HepG2 (cell line): ENCODE measurements around the gene FRMD8. TPM values are rescaled to one million over a fixed set of nuclear protein-coding genes. Genes with fewer than 3 reads are reported as not detected.

Experiments used
- CHD2 ChIP-seq: IDR thresholded peaks from 2 replicates; pipeline ENCODE4 v1.6.1; 2011; ENCODE audit warnings: low read depth, low read length, improper control_type of control experiment
- MLLT10 ChIP-seq: sonication (generic); formaldehyde crosslinking; IDR thresholded peaks from 2 replicates; pipeline ENCODE4 v1.4.0; 2020; ENCODE audit warnings: missing genetic modification reagents
- NFIB ChIP-seq: sonication (generic); formaldehyde crosslinking; IDR thresholded peaks from 2 replicates; pipeline ENCODE4 v1.9.0; 2021; ENCODE audit warnings: missing genetic modification reagents, mild to moderate bottlenecking, borderline replicate concordance
- PCBP2 ChIP-seq: fragments of 200-400 bp; formaldehyde crosslinking; optimal IDR thresholded peaks from 2 replicates; pipeline ENCODE3; 2018; ENCODE audit warnings: low read length, low read depth; ENCODE audit not compliant: poor library complexity, severe bottlenecking
- ZFP82 ChIP-seq: sonication (generic); formaldehyde crosslinking; IDR thresholded peaks from 2 replicates; pipeline ENCODE4 v1.5.1; 2020; ENCODE audit warnings: mild to moderate bottlenecking, missing genetic modification reagents, borderline replicate concordance
- ZNF230 ChIP-seq: sonication (generic); formaldehyde crosslinking; IDR thresholded peaks from 2 replicates; pipeline ENCODE4 v1.4.0; 2020; ENCODE audit warnings: mild to moderate bottlenecking, missing genetic modification reagents
- ZNF335 ChIP-seq: sonication (generic); formaldehyde crosslinking; IDR thresholded peaks from 2 replicates; pipeline ENCODE4 v1.4.0; 2020; ENCODE audit warnings: missing genetic modification reagents
- ZNF33B ChIP-seq: sonication (generic); formaldehyde crosslinking; IDR thresholded peaks from 2 replicates; pipeline ENCODE4 v1.5.1; 2020; ENCODE audit warnings: mild to moderate bottlenecking, missing genetic modification reagents
- ZNF34 ChIP-seq: sonication (generic); formaldehyde crosslinking; IDR thresholded peaks from 2 replicates; pipeline ENCODE4 v1.4.0; 2020; ENCODE audit warnings: mild to moderate bottlenecking, missing genetic modification reagents, borderline replicate concordance
- ZNF589 ChIP-seq: sonication (generic); formaldehyde crosslinking; conservative IDR thresholded peaks from 2 replicates; pipeline ENCODE4 v1.8.0; 2022; ENCODE audit warnings: mild to moderate bottlenecking, moderate library complexity, missing genetic modification reagents
- ZNF746 ChIP-seq: sonication (generic); formaldehyde crosslinking; IDR thresholded peaks from 2 replicates; pipeline ENCODE4 v1.8.0; 2022; ENCODE audit warnings: mild to moderate bottlenecking, missing genetic modification reagents
- polyA plus RNA-seq, 8 experiments: library from polyadenylated mRNA; depleted of rRNA in 3 of 8; stranded (reverse) in 7 of 8; unstranded in 1 of 8; fragments of >200 nt; fragmentation: Illumina TruSeq in 4 of 8; extraction: Trizol in 4 of 8; gene quantifications; 2 replicates each; pipeline versions ENCODE4 v1.2.1 to v1.2.3, GENCODE V29; 2011 to 2016; ENCODE audit warnings: low read depth in 4 of 8, missing spikeins in 1 of 8, mixed read lengths in 1 of 8; ENCODE audit not compliant: insufficient read depth in 1 of 8
- total RNA-seq, 5 experiments: library from RNA; depleted of rRNA; stranded (reverse); fragments of >200 nt; fragmentation: Illumina TruSeq; extraction: Trizol; gene quantifications; 2 replicates each; pipeline ENCODE4 v1.2.3, GENCODE V29; 2016; ENCODE audit warnings: low read depth in 1 of 5
- TF ChIP-seq, protein P1 (sequence below): IDR thresholded peaks from 2 replicates; pipeline ENCODE4 v1.6.1; 2016; ENCODE audit warnings: mild to moderate bottlenecking
- TF ChIP-seq, protein P2 (sequence below): sonication (generic); formaldehyde crosslinking; IDR thresholded peaks from 2 replicates; pipeline ENCODE4 v1.4.0; 2020; ENCODE audit warnings: missing genetic modification reagents
- TF ChIP-seq, protein P3 (sequence below): sonication (generic); formaldehyde crosslinking; IDR thresholded peaks from 2 replicates; pipeline ENCODE4 v1.4.0; 2020; ENCODE audit warnings: mild to moderate bottlenecking, missing genetic modification reagents
- TF ChIP-seq, protein P4 (sequence below): IDR thresholded peaks from 2 replicates; pipeline ENCODE4 v1.6.1; 2016; ENCODE audit warnings: control low read depth

Gene FRMD8
- total and polyA plus RNA-seq, 2 of the 13 experiments (the other 11 are each of a cell fraction or from before 2014, with no cell fraction given), result 5.8 to 20.6 TPM

DNA sequence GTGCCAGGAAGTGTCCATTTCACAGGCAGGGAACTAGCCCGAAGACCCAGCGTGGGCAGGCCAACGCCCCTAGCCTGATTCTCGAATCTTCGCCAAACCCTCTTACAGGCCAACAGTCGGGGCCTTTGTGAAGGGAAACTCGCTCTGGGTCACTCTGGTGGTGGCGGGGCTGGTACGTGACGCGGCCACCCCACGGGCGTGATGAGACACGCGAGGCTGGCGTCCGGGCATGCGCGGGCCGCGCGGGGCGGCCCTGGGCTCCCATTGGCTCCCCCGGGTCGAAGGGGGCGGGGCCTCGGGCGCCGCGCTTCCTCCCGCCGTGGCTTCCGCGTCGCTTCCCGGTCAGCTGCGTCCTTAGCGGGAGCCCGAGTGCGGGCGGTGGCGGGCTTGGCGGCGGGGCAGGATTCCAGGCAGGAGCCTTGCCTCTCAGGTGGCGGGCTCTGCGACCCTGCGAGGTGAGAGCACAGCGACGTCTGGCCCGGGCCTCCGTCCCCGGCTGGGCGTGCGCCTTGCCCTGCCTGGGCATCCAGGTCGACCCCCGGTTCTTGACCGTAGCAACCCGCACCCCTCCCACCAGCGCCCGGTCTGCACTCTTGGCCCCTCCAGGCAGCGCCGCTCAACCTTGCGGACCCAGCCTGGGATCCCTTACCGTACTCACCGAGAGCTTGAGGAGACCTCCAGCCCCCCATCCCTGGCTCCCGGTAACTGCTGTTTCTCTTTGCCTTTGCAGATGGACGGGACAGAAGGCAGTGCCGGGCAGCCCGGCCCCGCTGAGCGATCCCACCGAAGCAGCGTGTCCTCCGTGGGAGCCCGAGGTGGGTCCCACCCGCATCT, at the start of gene FRMD8 (continued):
- TF ChIP-seq ZNF589 (CRISPR knock-in tag) (no peak), ZNF746 (no peak), MLLT10 (CRISPR knock-in tag) (no peak), CHD2 (no peak), ZNF335 (CRISPR knock-in tag) (no peak), ZNF230 (CRISPR knock-in tag) (peak; percentile 71; the same call in 1 of the 2 replicates), ZFP82 (no peak; the same call in 1 of the 2 replicates), PCBP2 (no peak), NFIB (CRISPR knock-in tag) (no peak), ZNF34 (CRISPR knock-in tag) (peak; percentile 22; the same call in 1 of the 2 replicates), ZNF33B (no peak)
- TF ChIP-seq, protein P1, sequence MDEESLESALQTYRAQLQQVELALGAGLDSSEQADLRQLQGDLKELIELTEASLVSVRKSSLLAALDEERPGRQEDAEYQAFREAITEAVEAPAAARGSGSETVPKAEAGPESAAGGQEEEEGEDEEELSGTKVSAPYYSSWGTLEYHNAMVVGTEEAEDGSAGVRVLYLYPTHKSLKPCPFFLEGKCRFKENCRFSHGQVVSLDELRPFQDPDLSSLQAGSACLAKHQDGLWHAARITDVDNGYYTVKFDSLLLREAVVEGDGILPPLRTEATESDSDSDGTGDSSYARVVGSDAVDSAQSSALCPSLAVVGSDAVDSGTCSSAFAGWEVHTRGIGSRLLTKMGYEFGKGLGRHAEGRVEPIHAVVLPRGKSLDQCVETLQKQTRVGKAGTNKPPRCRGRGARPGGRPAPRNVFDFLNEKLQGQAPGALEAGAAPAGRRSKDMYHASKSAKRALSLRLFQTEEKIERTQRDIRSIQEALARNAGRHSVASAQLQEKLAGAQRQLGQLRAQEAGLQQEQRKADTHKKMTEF, result peak; percentile 61
- TF ChIP-seq, protein P2, sequence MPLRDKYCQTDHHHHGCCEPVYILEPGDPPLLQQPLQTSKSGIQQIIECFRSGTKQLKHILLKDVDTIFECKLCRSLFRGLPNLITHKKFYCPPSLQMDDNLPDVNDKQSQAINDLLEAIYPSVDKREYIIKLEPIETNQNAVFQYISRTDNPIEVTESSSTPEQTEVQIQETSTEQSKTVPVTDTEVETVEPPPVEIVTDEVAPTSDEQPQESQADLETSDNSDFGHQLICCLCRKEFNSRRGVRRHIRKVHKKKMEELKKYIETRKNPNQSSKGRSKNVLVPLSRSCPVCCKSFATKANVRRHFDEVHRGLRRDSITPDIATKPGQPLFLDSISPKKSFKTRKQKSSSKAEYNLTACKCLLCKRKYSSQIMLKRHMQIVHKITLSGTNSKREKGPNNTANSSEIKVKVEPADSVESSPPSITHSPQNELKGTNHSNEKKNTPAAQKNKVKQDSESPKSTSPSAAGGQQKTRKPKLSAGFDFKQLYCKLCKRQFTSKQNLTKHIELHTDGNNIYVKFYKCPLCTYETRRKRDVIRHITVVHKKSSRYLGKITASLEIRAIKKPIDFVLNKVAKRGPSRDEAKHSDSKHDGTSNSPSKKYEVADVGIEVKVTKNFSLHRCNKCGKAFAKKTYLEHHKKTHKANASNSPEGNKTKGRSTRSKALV (CRISPR knock-in tag), result no peak
- TF ChIP-seq, protein P3, sequence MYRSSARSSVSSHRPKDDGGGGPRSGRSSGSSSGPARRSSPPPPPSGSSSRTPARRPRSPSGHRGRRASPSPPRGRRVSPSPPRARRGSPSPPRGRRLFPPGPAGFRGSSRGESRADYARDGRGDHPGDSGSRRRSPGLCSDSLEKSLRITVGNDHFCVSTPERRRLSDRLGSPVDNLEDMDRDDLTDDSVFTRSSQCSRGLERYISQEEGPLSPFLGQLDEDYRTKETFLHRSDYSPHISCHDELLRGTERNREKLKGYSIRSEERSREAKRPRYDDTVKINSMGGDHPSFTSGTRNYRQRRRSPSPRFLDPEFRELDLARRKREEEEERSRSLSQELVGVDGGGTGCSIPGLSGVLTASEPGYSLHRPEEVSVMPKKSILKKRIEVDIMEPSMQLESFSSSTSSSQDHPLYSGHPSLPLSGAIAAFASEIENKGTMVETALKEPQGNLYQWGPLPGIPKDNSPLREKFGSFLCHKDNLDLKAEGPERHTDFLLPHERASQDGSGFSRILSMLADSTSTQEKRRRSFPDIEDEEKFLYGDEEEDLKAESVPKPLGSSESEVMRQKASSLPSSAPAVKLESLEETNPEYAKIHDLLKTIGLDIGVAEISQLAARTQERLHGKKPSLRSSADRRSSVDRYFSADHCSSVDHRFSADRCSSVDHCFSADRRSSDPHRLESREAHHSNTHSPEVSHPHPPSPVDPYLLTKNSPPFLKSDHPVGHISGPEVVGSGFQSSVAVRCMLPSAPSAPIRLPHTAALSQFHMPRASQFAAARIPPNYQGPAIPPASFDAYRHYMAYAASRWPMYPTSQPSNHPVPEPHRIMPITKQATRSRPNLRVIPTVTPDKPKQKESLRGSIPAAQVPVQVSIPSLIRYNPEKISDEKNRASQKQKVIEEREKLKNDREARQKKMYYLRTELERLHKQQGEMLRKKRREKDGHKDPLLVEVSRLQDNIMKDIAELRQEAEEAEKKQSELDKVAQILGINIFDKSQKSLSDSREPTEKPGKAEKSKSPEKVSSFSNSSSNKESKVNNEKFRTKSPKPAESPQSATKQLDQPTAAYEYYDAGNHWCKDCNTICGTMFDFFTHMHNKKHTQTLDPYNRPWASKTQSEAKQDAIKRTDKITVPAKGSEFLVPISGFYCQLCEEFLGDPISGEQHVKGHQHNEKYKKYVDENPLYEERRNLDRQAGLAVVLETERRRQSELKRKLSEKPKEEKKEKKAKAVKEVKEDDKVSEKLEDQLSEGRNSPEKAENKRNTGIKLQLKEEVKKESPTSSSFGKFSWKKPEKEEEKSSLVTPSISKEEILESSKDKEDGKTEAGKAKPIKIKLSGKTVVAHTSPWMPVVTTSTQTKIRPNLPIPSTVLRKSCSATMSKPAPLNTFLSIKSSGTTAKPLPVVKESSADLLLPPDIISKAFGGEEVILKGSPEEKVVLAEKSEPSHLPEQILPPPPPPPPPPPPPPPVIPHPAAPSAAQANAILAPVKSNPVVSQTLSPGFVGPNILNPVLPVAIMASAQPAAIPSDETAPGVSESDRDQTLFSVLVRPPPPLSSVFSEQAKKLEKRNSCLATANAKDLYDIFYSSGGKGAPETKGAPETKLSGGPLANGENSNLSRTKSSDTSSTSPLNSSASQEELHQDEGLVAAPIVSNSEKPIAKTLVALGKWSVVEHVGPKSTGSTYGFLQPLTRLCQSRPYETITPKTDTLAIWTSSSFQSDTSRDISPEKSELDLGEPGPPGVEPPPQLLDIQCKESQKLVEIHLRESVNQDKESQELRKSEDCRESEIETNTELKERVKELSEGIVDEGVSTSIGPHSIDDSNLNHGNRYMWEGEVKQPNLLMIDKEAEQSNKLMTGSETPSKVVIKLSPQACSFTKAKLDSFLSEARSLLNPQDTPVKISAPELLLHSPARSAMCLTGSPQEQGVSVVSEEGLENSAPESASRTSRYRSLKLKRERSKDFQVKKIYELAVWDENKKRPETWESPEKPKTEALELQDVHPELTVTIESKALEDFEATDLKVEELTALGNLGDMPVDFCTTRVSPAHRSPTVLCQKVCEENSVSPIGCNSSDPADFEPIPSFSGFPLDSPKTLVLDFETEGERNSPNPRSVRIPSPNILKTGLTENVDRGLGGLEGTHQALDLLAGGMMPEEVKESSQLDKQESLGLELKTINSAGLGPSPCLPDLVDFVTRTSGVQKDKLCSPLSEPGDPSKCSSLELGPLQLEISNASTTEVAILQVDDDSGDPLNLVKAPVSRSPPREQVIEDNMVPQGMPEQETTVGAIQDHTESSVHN (CRISPR knock-in tag), result peak; percentile 58
- TF ChIP-seq, protein P4, sequence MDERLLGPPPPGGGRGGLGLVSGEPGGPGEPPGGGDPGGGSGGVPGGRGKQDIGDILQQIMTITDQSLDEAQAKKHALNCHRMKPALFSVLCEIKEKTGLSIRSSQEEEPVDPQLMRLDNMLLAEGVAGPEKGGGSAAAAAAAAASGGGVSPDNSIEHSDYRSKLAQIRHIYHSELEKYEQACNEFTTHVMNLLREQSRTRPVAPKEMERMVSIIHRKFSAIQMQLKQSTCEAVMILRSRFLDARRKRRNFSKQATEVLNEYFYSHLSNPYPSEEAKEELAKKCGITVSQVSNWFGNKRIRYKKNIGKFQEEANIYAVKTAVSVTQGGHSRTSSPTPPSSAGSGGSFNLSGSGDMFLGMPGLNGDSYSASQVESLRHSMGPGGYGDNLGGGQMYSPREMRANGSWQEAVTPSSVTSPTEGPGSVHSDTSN, result no peak
